Measurements from ENCODE around the gene PRICKLE1. TPM values are rescaled to one million over a fixed set of nuclear protein-coding genes. Genes with fewer than 3 reads are reported as not detected.
A peak's percentile ranks its signal among the peaks of the same experiment; 100 is the strongest.

Gene PRICKLE1
- total RNA-seq: 14.4 TPM
- long read RNA-seq, partial matches to known transcripts: 5 of 11 reads
- long read RNA-seq, other reads (novel, unspliced or antisense): 3 of 11 reads

DNA sequence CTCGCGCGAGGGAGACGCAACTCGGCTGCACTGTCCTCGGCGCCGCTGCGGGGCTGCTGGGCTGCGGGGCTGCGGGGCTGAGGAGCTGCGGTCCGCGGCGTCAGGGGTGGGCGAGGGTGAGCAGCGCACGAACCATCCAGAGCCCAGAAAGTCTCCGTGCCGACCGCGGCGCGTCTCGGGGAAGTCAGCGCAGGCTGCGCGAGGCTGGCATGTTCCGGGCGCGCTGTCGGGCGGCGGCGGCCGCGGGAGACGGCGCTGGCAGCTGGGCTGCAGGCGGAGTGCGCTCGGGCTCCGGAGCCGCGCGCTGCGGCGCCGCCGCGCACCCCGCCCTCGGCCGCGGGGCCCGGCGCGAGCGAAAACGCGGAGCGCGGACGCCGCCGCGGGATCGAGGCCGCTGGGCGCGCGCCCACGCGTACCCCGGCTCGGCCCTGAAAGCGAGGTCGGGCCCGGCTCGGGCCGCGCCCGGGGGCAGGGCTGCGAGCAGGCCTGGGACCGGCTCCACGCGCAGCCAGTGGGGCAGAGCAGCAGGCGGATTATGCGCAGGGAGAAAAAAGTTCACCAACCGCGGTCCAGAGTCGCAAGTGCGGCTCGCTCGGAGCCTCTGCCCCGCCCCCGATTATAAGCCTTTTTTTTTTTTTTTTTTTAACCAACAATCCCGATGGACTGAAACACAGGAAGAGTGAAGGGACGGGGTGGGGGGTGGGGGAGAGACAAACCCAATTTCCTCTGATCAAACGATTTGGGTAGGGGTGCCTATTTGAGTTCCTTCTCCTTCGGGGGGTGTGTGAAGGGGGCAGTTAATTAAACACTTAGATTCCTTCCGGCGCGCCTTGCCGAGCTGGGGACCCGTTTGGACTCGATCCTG, at the start of gene PRICKLE1:
TSS of gene PRICKLE1 (minus strand) at position 282 of the 865 bp plus-strand sequence. CDS start 117,230 bp downstream, outside the sequence.
- ATAC-seq (ENCODE audit: poor library complexity) (peak; percentile 90), DNase-seq (peak; percentile 61)
- intact Hi-C loops (cut with DNase I): loop anchor here (2.0 to 10.0 kb wide), 2 partner anchors 693 to 745 kb away; no protein-coding TSS in a partner anchor

DNA sequence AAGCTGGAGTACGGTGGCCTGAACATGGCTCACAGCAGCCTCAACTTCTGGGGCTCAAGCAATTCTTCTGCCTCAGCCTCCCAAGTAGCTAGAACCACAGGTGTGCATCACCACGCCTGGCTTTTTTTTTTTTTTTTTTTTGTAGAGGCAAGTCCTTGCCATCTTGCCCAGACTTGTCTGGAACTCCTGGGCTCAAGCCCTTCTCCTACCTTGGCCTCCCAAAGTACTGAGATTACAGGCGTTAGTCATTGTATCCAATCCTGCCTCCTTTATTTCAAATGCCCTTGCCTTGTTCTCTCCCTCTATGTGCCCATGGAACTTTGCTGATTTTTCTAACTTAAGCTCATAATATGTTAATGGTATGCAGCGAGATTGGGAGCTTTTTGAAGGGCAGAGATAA, 49.2 kb upstream of the PRICKLE1 start:
- DNase-seq (no peak), ATAC-seq (ENCODE audit: poor library complexity) (no peak)
- intact Hi-C loops (cut with DNase I): no loop called here

DNA sequence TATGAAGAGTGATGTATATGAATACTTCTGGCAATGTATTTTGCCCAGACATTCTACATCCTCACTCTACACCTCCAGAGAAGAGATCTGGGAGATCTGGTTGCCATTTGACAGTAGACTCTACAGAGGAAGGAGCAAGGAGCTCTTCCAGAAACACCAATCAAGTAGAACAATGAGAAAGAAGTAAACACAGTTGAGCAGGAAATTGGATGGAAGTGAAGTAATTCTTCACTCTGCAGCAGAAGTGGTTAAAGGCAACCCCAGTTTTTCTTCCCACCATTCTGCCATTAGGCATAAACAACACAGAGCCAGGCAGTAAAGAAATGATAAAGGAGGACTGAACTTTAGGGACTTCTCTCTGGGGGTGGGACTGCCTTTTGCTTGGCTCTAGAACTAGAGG, 48.5 kb upstream of the PRICKLE1 start:
- intact Hi-C loops (cut with DNase I): no loop called here
- ATAC-seq (ENCODE audit: poor library complexity) (no peak), DNase-seq (no peak)

DNA sequence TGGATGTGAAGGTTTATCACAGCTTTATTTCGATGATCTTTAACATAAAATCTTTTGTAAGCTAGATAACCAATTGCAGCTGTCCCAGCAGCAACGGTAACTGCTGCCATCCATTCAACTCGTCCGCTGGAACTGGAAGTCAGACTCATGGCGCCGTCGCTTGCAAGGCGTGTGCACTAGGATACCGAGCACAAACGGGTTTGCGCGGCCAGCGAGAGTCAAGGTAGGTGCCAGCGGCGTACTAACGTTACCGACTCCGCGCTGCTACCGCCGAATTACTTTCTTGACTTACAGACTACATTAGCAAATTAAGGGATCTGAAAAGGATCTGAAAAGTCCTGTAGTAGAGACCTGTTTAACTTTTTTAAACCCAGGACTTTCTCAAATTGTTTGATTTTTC, 47.4 kb upstream of the PRICKLE1 start:
- no peak for ATAC-seq (ENCODE audit: poor library complexity)
- intact Hi-C loops (cut with DNase I): no loop called here
- DNase-seq: no peak

DNA sequence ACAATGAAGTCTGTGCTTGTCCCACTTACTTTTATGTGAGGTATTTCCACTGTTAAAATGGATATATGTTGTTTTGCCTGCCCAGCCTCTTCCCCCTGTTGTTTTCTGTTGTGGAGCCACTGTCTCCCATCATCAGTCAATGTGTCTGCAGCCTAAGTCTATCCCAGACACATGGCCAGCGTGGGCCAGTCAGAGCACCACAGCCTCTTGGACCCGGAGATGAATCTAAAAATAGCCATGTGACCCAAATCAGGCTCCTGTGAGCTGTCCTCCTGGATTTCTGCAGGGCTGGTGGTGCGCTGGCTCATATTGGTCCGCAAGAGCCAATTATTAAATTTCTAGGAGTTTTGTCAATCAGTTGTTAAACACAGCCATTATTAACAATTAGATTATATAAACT, 44.0 kb upstream of the PRICKLE1 start:
- intact Hi-C loops (cut with DNase I): no loop called here
- DNase-seq: no peak
- ATAC-seq (ENCODE audit: poor library complexity): no peak

DNA sequence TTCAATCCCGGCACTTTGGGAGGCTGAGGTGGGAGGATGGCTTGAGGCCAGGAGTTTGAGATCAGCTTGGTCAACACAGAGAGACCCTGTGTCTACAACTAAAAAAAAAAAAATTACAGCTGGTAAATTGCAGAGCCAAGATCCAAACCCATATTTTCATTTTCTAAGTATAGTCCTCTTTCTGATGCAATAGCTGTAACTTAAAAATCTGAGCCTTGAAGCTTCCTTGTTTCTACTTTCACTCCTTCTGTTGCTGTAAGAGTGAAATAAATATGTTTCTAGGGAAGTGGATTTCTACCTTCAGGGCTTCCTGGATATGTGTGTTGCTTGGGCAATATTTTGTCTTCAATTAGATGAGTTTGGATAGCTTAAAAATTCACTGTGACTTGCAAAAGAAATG, 42.0 kb upstream of the PRICKLE1 start:
- DNase-seq (no peak), ATAC-seq (ENCODE audit: poor library complexity) (no peak)
- intact Hi-C loops (cut with DNase I): no loop called here

DNA sequence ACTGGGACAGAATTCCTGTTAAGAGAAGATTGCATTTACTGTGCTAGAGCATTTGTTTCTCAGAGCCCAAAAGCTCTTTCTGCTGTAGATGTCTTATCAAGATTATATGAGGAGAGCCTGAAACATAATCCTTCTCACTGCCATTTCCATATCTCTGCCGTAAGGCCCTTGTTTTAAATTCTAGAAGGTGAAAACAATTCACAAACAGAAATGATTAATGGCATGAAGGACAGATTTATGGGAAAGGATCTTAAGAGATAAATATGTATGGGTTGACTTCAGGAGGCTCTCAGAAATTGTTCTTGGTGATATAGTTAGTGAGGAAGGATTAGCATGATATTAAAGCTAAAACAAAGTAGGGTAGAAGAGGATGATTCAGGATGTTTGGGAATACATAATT, 40.8 kb upstream of the PRICKLE1 start:
- ATAC-seq (ENCODE audit: poor library complexity) (no peak), DNase-seq (no peak)
- intact Hi-C loops (cut with DNase I): no loop called here

DNA sequence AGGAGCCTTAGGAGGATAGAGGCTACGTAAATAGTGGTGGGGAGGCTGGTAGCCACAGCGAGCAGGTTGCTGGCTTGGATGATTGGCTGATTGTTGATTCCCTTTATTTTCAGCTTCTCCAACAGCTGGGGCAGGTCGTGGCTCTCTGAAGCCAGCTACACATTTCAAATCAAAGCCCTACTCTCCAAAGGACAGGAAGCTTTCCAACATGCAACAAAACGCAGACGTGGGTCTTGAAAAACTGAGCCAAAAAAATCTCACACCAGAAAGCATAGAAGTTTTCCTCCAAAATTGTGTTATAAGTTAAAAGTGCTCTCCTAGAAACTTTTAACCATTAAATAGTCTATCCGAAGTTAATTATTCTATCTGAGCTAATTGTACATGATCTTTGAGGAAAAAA, 37.6 kb upstream of the PRICKLE1 start:
- no peak for DNase-seq
- no peak for ATAC-seq (ENCODE audit: poor library complexity)
- intact Hi-C loops (cut with DNase I): no loop called here

DNA sequence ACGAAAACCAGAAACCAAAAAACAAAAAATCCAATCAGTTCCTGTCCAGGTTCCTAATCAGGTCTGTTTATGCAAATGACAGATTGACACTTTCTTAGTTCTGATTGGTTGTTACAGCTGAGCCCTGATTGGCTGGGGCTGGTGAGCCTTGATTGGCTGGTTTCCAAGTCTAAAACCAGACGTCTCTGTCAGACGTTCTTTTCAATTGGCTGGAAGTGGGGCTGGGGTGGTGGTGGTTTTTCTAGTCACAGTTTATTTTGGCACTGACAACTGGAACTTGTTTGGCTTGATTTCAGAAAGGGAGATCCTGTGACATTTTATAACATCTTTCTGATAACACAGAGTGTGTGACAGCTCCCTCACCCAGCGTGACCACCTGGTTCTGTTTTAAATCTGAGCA, 36.1 kb upstream of the PRICKLE1 start:
- no peak for ATAC-seq (ENCODE audit: poor library complexity)
- intact Hi-C loops (cut with DNase I): no loop called here
- DNase-seq: no peak

DNA sequence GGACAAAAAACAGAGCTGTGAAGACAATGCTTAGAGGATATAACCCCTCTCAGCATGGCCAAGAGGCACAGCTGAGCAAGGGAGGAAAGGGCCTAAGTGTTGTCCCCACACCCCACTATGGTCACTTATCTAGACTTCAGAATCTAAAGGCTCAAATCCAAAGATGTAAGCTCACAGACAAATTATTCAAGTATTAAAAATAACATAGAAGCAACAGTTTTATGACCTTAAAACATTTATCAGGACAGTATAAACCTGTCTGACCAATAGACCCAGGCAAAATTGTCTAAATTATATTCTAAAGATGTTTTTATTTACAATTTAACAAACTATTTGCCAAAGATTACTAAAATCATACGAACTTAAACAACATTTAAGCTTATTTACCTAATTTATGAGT, 28.1 kb upstream of the PRICKLE1 start:
- intact Hi-C loops (cut with DNase I): no loop called here
- no peak for DNase-seq
- ATAC-seq (ENCODE audit: poor library complexity): no peak

DNA sequence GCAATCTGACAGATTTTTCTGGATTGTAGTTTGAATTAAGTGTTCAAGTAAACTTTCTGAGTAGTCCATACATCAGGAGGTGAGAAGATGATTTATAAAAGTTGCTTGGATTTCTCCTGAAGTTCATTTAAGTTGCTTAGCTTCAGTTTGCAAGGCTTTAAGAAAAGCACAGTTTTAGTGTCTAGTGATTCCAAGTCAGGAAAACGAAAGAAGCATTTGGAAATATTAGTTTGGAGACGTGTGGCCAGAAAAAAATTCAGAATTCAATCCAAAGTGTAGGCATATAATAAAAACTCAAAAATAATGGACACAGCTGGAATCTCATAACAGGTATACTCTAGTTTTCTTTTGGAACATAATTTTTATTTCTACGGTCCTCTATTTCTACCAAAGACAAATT, 25.5 kb upstream of the PRICKLE1 start:
- no peak for DNase-seq
- no peak for ATAC-seq (ENCODE audit: poor library complexity)
- intact Hi-C loops (cut with DNase I): no loop called here

DNA sequence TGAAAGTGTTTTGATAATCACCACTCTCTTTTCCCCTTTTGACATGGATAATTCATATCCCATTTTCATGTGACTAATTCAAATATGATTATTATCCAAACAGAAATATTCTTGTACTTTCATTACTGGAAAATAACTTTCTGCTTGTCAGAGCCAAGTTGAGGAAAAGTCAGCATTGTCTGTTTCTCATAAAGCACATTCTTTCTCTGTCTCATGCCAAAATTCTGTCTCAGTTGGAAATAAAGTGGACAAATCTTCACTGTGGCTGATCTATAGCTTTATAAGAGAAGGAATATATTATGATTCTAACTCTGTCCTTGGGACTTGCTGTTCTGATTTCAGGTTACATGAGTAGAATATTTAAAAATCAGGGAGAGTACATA, 22.7 kb upstream of the PRICKLE1 start:
- intact Hi-C loops (cut with DNase I): no loop called here
- no peak for ATAC-seq (ENCODE audit: poor library complexity)
- DNase-seq: no peak

DNA sequence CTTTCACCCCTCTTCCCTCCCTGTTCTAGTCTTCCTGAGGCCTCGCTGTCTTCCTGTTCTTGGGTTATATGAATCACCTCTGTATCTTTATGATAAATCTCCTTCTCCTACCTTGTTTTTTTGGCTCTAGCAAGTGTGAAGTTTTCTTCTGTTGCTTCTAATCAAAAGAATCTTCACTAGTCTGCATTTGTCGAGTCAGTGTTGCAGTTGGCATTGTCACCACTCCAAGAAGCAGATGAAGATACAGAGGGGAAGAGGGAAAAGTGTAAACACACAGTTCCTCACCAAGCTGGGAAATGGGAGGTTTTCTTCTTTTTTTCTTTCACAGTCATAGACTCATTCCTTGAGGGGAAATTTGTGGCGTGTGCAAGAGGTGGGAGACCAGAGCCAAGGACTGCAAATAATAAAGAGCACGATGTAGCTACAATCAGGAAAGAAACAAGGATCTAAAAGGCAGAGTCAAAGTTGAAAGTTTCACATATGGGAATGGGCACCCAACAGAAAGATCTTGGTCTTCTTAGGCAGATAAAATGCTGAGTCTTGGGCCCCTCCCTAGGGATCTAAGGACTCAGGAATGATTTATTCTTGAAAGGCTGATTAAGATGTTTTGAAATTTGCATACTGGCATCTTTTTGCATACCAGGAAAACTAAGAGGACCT, 22.2 kb upstream of the PRICKLE1 start:
- DNase-seq: no peak
- intact Hi-C loops (cut with DNase I): no loop called here
- no peak for ATAC-seq (ENCODE audit: poor library complexity)

DNA sequence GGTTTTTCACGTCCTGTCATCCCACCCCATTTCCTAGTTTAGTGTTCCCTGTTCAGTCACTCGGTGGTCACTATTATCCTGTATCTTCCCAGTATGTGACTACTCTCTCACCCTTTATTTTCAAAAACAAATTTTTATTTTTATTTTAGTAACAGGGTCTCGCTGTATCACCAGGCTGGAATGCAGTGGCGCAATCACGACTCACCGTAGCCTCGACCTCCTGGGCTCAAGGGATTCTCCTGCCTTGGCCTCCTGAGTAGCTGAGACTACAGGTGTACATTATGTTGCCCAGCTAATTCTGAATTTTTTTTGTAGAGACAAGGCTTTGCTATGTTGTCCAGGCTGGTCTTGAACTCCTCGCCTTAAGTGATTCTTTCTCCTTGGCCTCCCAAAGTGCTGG, 20.1 kb upstream of the PRICKLE1 start:
- ATAC-seq (ENCODE audit: poor library complexity) (no peak), DNase-seq (no peak)
- intact Hi-C loops (cut with DNase I): no loop called here

DNA sequence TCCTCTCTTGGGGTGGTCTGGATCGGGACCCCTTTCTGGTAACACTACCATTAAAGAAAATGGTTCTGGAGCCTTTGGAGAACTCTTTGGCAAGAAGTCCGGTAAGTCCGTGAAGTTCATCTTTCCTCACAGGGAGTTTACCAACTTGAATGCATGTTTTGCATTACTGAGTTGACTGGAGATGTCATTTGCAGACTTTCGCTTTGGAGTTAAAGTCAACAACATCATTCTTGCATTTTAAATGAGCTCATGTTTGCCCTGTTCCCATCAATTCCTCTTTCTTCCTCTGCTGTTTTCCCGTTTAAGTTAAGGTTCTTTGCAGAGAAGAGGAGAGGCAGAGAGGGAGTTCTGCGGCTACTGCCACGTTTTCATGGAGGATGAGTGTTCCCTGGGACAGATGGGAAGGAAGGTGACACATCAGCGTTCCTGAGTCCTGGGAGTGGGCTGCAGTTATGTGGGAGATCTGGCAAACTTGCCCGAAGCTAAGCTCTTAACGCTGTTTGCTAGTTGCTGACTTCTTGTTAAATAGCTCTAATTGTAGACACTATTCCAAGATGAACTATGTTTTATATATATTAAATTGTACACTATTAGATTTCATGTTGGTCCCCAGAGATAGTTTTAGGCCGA, 18.8 kb upstream of the PRICKLE1 start:
- DNase-seq (no peak), ATAC-seq (ENCODE audit: poor library complexity) (no peak)
- intact Hi-C loops (cut with DNase I): no loop called here

DNA sequence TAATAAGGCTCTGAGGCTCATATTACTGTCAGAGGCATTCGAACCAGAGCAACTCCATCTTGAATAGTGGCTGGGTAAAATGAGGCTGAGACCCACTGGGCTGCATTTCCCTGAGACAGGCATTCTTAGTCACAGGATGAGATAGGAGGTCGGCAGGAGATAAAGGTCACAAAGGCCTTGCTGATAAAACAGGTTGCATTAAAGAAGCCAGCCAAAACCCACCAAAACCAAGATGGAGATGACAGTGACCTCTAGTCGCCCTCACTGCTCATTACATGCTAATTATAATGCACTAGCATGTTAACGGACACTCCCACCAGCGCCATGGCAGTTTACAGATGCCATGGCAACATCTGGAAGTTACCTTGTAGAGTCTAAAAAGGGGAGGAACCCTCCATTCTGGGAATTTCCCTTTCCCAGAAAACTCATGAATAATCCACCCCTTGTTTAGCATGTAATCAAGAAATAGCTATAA, 18.1 kb upstream of the PRICKLE1 start:
- DNase-seq (no peak), ATAC-seq (ENCODE audit: poor library complexity) (no peak)
- intact Hi-C loops (cut with DNase I): no loop called here

DNA sequence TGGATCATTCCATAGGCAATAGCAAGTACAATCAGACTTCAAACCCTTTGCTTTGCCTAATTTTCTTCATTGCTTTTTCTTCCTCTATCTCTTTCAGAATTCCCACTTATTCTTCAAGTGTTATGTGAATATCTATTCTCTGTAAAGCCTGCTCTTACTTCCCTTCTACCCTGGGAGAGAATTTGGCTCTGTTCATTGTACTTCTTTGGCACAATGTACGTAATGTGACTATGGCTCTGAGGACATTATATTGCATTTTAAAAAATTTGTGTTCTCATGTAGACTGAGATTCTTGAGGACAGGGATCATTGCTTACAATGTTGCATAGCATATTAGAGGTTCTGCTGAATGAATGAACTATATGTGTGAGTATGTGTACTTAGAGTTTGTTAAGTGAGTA, 16.9 kb upstream of the PRICKLE1 start:
- ATAC-seq (ENCODE audit: poor library complexity) (no peak), DNase-seq (no peak)
- intact Hi-C loops (cut with DNase I): no loop called here

DNA sequence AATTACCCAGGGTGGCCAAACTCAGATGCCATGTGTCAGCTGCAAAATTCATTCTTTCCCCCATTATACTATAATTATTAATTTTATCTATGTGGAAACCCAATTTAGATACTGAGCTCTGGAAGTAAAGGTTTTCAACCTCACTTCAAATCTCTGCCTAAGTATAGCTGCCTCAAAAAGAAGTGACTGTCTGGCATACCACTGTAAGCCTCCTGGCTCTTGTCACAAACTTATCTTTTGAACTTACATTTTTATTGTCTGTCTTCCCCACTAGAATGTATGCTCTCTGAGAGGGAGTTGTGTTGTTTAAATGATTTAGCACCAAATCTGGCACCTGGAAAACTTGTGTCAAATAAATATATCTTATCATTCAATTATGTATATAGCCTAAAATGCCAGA, 16.1 kb upstream of the PRICKLE1 start:
- ATAC-seq (ENCODE audit: poor library complexity) (no peak), DNase-seq (no peak)
- intact Hi-C loops (cut with DNase I): no loop called here

DNA sequence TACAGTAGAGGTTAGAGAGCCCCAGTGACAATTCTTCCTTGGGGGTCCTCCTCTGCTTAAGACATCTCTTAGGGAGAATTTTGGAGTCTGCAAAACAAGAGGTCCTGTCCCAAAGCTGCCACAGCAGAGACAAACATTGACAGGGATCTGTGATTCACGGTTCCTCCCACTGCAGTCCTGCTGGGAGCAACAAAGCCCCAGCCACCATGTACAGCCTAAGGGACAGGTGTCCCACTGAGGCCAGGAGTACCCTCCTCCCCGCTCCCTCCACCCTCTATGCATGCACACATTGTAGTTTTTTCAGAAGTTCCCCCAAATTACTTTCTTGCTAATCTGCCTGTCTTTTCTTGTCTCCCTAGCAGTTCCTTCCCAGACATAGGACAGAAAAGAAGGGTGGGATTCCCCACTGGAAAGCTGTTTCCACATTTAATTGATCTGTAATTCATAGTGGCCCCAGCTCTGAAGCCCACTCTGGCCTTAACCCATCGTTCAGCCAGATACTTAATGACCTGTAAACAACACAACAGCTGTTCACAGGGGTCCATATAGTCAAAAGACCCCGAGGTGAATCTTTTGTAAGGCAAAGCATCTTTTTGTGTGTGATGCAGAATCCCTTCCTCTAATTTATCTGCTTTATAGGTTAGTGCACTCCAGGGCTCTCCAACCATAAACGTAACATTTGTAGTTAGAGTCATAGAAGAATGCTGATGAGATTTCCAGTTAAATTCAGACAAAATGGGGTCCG, 13.9 kb upstream of the PRICKLE1 start:
- no peak for ATAC-seq (ENCODE audit: poor library complexity)
- intact Hi-C loops (cut with DNase I): no loop called here
- no peak for DNase-seq

Data from Right ventricle myocardium superior (tissue), 1 donor.